Fibroblast of skin of left biceps (primary cell): ENCODE measurements around the gene GPR180.

Experiments
- DNase-seq, 2 experiments: peaks; one replicate each; pipeline ENCODE4 v3.0.0-alpha.2; 2013; ENCODE audit warnings: low read depth in 2 of 2

The GPR180 gene

DNA sequence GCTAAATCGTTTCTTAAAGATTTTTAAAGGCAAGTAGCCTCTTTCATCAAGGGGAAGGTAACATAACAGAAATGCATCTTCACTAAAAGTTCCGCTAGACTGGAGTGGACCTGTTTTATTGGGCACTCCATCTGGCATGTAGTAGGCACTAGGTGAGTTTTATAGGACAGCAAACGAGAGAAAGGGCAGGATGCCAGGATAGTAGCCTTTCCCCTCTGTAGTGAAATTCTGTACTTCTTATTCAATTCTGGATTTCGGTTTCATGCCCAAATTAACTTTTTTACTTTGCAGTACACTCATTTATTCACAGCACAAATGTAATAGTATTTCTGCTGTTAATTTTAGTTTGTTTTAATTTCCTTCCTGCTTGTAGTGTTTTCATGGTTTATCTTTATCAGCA, 45.2 kb downstream of the GPR180 start:
- DNase-seq: no peak

GRCh38 chr13:94656176-94656575, 54.5 kb downstream of the GPR180 start:
- peak in 1 of 2 experiments; percentile 18 for DNase-seq

- DNase-seq: peak; percentile 91
These were observed 55.1 kb downstream of the GPR180 start for GRCh38 chr13:94656766-94657165.

DNA sequence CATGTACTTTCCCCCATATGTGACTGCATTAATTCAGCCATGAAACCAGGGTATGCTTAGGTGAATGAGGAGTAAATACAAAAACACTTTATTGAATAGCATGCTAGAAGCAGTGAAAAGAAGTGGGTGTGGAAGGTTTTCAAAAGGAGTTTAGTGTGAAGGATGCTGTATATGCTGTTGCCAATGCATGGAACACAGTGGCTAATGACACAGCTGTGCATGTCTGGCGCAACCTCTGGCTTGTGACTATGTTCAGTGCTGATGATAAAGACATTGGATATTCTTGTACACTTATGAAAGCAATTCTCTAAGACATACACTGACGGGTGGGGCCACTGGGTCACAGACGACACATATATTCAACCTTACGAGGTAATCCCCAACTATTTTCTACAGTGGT, 55.5 kb downstream of the GPR180 start:
- no peak for DNase-seq

GRCh38 chr13:94658926-94659597, 57.4 kb downstream of the GPR180 start:
- DNase-seq: no peak

GRCh38 chr13:94659598-94659946, 57.9 kb downstream of the GPR180 start:
- DNase-seq: no peak

DNA sequence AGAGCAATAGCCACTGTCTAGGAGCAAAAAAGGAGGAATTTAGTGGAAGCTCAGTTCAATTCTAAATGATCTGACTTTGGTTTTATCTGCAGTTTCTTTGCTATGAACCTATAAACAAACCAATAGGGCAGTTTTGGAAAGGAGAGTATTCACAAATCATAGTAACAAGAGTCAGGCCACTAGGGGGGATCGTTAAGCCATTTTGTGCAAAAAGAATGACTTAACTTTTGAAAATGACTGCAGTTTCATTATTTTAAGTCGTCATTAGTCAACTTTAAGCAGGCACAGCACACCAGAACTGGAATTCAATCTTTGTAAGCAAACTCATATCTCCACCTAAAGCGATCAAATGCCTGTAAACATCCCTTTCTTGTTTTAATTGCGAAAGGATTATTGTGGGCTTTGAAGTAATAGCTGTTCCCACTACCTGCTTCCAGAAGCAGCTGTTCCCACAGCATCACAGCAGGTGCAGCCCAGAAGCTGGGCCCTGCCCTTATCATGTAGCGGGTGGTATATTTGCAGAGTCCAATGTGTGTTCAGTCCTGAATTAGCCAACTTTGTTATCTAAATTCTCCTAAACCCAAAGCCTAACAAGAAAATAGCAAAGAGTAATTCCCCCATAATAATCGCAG, 59.2 kb downstream of the GPR180 start:
- DNase-seq: no peak

DNA sequence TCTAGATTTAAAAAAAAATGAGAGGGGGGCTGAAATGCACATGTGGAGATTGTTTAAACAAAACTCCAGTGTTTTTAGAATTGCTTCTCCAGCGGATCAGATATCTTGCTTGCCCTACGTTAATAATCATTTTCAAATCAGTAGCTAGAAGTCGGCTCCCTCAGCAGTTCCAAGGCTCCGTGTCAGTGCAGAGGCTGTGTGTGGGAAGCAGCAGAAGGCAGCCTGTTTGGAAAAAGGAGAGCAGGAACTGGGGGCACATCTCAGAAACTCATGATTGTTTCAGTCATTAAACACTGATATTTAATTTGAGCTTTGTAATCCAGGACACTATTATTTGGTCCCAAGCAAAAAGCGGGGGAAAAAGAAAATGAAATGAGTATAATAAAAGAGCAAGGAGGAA, 59.7 kb downstream of the GPR180 start:
- DNase-seq: no peak

GRCh38 chr13:94662274-94662945, 60.8 kb downstream of the GPR180 start:
- DNase-seq: no peak

- no peak for DNase-seq
These were observed 63.2 kb downstream of the GPR180 start for GRCh38 chr13:94664889-94665288.

DNA sequence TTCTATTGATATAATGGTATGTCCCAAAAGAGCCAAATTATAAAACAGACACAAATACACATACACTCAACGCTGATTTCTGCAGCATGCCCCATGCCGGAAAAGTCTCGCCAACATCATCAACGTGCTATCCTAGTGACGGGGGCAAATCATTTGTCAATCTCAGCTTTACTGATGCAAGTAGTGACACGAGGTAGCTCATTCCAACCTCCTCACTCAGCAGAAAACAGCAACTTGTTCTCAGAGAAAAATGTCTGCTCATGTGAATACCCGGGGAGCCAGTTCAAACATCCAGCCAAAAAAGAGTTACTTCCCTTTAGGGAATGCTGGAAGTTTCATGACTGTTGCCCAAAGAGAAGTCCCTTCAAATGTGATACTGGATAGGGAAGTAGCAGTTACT, 64.4 kb downstream of the GPR180 start:
- no peak for DNase-seq

GRCh38 chr13:94667190-94667589, 65.5 kb downstream of the GPR180 start:
- DNase-seq: no peak

DNA sequence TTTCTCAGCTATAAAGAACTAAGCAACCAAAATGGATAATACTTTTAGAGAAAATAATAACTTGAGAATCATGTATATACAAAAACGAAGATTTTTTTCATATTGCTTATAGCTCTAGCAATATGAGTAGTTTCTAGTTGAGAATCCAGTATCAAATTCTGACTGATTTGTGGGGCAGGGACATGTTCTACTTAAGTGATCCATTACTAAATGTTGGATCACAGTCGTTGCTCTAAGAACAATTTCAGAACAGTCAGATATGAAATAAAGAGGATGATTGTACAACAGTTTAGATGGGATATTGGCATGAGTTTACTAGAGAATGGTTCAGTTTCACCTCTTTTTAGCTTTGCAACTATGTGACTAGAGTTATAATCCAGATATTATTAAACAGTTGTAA, 70.7 kb downstream of the GPR180 start:
- no peak for DNase-seq

DNA sequence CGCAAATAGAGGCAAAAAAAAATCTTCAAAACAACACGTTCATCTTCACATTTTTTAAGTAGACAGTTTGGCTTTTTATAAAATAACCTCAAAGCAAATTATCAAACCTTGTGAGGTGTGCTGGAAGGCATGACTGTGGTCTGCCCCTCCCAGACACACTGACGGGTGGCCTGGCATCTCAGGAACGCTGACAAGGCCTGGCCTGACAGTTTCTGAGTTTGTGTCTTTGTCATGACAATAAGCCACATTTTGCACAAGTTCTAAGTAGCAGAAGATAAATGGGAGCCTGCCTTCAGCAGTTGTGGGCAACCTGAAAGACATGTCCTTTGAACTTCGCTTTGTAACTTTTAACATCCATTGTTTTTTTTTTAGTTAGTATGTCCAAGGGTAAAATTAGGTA, 72.2 kb downstream of the GPR180 start:
- no peak for DNase-seq

DNA sequence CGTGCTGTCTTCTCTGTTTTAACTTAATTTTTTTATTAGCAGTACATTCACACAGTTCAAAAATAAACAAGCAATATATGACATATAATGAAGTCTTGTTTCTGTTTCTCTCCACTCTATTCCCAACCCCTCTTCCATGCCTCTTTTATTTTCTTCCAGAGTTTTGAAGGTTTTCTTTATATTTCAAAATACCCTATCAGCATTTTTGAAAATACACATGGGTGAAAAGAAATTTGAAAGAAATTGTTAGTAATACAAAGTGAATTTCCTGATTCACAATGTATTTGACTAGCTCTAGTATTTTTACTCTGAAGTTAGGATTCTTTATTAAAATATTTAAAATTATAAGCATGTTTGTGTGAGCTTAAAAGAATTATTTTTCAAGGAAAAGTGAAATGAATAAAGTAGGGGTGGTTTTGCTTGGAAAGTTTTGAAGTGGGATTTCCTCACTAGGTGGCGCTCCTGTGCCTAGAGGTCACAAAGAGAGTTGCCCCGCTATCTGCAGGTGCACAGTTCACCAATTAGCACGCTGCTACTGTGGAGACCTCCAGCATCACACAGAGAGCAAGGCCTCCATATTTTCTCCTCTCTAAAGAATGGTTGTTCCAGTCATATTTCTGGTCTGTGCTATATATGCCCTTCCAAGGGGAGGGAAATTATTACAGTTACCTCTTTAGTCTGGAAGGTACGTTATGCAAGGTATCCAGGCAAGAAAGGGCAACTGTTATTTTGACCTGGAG, 73.1 kb downstream of the GPR180 start:
- no peak for DNase-seq

- no peak for DNase-seq
These were observed 76.1 kb downstream of the GPR180 start for GRCh38 chr13:94677799-94678198.

- no peak for DNase-seq
These were observed 77.2 kb downstream of the GPR180 start for GRCh38 chr13:94678845-94679244.

DNA sequence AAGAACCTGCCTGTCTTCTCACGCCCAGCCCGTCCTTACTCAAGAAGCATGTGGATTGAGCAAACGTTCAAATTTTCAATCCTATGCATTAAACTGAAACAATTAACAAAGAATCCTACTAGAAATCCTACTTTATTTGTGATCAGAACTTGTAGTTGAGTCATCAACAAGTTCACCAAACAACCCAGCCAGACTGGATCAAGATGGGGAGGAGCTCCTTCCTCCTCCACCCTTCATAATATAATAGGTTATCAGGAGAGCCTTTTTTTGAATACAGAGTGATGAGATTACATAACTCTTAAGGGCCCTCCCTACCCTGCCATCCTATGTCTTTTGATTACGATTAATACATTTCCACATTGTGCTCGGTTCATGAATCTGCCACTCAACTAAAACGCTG, 78.0 kb downstream of the GPR180 start:
- DNase-seq: no peak

DNA sequence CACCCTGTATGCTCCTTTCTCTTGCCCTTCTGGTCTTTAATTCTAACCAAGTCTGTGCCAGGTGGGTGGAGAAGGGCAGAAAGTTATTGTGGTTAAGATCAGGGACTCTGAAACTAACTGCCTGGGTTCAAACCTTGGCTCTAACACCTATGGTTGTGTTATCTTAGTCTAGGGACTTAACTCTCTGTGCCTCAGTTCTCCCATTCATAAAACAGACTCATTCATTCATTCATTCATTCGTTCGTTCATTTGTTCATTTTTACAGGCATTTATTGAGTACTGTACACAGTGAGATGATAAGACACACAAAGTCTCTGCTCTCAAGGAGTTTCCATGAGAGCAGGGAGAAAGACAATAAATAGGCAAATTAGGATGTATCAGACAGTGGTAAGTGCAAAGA, 80.6 kb downstream of the GPR180 start:
- no peak for DNase-seq

DNA sequence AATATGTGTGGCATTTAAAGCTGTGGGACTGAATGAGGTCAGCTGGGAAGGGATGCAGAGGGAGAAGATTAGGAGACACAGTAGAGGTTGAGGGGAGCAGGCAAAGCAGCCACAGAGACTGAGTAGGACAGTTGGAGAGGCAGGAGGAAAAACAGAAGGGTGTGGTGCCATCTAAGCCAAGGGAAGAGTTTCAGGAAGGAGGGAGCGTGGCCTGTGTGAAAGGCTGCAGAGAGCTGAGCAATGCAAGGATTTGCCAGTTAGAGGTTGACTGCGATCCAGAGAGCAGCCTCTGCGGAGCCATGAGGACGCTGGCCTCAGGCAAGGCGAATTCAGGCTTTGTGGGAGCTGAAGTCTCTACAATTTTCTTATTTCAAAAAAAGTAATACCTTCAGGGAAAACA, 81.8 kb downstream of the GPR180 start:
- DNase-seq: no peak
